ENCODE measurements around the gene TNFRSF11A.

- TF ChIP-seq CTCF (IDR thresholded peaks at IDR 0.05) (no peak), EZH2 (IDR thresholded peaks at IDR 0.05; ENCODE audit: borderline replicate concordance, insufficient read depth, low read depth, low read length, poor library complexity, severe bottlenecking) (no peak)
These were observed 24.6 kb upstream of the TNFRSF11A start for GRCh38 chr18:62300359-62300963.

Measured in B cell (primary cell).